DOHH2 (cell line): ENCODE measurements around the gene ERH.

ENCODE experiments used
- H3F3A ChIP-seq: fragments of 200-600 bp; sonication (generic), shearing (Covaris generic); 2 replicates; pipeline ENCODE4 v1.6.0; 2016; ENCODE audit warnings: antibody characterized with exemption, mild to moderate bottlenecking; ENCODE audit not compliant: control insufficient read depth, insufficient read depth
- H3K27ac ChIP-seq: fragments of 200-600 bp; sonication (generic); 2 replicates; pipeline ENCODE4 v1.5.1; 2014; ENCODE audit warnings: low read depth, mild to moderate bottlenecking, low read length, moderate library complexity
- H3K27me3 ChIP-seq: fragments of 200-600 bp; sonication (generic); 2 replicates; pipeline ENCODE4 v1.6.1; 2014; ENCODE audit warnings: mild to moderate bottlenecking, low read length, mixed read lengths; ENCODE audit not compliant: control insufficient read depth
- H3K36me3 ChIP-seq: fragments of 200-600 bp; sonication (generic); 2 replicates; pipeline ENCODE4 v1.6.1; 2014; ENCODE audit warnings: mild to moderate bottlenecking, low read length, moderate library complexity, mixed read lengths; ENCODE audit not compliant: control insufficient read depth
- H3K4me1 ChIP-seq: fragments of 200-600 bp; sonication (generic); 2 replicates; pipeline ENCODE4 v1.6.1; 2014; ENCODE audit warnings: mild to moderate bottlenecking, low read length, mixed read lengths; ENCODE audit not compliant: control insufficient read depth
- H3K4me2 ChIP-seq: fragments of 200-600 bp; sonication (generic); 2 replicates; pipeline ENCODE4 v1.6.0; 2014; ENCODE audit warnings: mild to moderate bottlenecking, low read length, moderate library complexity
- H3K4me3 ChIP-seq: fragments of 200-600 bp; sonication (generic); 2 replicates; pipeline ENCODE4 v1.5.1; 2014; ENCODE audit warnings: mild to moderate bottlenecking, low read length, mixed read lengths
- H3K79me2 ChIP-seq: fragments of 200-600 bp; sonication (generic); 2 replicates; pipeline ENCODE4 v1.6.1; 2014; ENCODE audit warnings: mild to moderate bottlenecking, low read length, mixed read lengths; ENCODE audit not compliant: control insufficient read depth
- H3K9me2 ChIP-seq: fragments of 200-600 bp; sonication (generic); replicated peaks from 2 replicates; pipeline ENCODE4 v1.6.1; 2014; ENCODE audit warnings: mild to moderate bottlenecking, low read length, mixed read lengths; ENCODE audit not compliant: control insufficient read depth
- H3K9me3 ChIP-seq: fragments of 200-600 bp; sonication (generic); 2 replicates; pipeline ENCODE4 v1.6.1; 2014; ENCODE audit warnings: antibody characterized with exemption, low read length, mixed read lengths; ENCODE audit not compliant: control insufficient read depth, insufficient read depth
- H4K20me1 ChIP-seq: fragments of 200-600 bp; sonication (generic); 2 replicates; pipeline ENCODE4 v1.6.0; 2014; ENCODE audit warnings: low read depth, mild to moderate bottlenecking, antibody characterized with exemption, low read length, moderate library complexity; ENCODE audit not compliant: control insufficient read depth, insufficient read depth
- EZH2phosphoT487 ChIP-seq: fragments of 200-600 bp; sonication (generic); IDR thresholded peaks from 2 replicates; pipeline ENCODE4 v1.6.1; 2017; ENCODE audit warnings: borderline replicate concordance, mild to moderate bottlenecking, antibody characterized with exemption, low read length, moderate library complexity, mixed read lengths
- TF ChIP-seq, protein P1 (sequence below): fragments of 200-600 bp; sonication (generic); IDR thresholded peaks from one replicate; pipeline ENCODE4 v1.5.1; 2014; ENCODE audit warnings: antibody characterized with exemption, mild to moderate bottlenecking, low read depth, low read length; ENCODE audit not compliant: poor library complexity, severe bottlenecking

Gene ERH

GRCh38 chr14:69370061-69370460, 28.0 kb downstream of the ERH start:
- no peak overlapping the region for H3K27ac ChIP-seq
- no peaks in the 10 kb centered on the region for H3K9me2 ChIP-seq
- no peak overlapping the region for H3K4me3 ChIP-seq
- no peaks in the 10 kb centered on the region for H3K4me1 ChIP-seq
- no peak overlapping the region for H3K4me2 ChIP-seq
- no peak for TF ChIP-seq EZH2phosphoT487
- TF ChIP-seq, protein P1, sequence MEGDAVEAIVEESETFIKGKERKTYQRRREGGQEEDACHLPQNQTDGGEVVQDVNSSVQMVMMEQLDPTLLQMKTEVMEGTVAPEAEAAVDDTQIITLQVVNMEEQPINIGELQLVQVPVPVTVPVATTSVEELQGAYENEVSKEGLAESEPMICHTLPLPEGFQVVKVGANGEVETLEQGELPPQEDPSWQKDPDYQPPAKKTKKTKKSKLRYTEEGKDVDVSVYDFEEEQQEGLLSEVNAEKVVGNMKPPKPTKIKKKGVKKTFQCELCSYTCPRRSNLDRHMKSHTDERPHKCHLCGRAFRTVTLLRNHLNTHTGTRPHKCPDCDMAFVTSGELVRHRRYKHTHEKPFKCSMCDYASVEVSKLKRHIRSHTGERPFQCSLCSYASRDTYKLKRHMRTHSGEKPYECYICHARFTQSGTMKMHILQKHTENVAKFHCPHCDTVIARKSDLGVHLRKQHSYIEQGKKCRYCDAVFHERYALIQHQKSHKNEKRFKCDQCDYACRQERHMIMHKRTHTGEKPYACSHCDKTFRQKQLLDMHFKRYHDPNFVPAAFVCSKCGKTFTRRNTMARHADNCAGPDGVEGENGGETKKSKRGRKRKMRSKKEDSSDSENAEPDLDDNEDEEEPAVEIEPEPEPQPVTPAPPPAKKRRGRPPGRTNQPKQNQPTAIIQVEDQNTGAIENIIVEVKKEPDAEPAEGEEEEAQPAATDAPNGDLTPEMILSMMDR, result no peak
- no peaks in the 10 kb centered on the region for H3K27me3 ChIP-seq
- H3K9me3 ChIP-seq, result no peaks in the 10 kb centered on the region
- H3K79me2 ChIP-seq, result no peaks in the 10 kb centered on the region
- H3F3A ChIP-seq, result peaks cover 3% of the 10 kb centered on the region; the same call in 1 of the 2 replicates
- H3K36me3 ChIP-seq, result peaks cover 3% of the 10 kb centered on the region
- no peaks in the 10 kb centered on the region for H4K20me1 ChIP-seq

GRCh38 chr14:69368381-69368780, 29.7 kb downstream of the ERH start:
- no peak for TF ChIP-seq EZH2phosphoT487
- TF ChIP-seq, protein P1, result no peak
- no peak overlapping the region for H3K27ac ChIP-seq
- H3K36me3 ChIP-seq, result no peaks in the 10 kb centered on the region
- no peaks in the 10 kb centered on the region for H4K20me1 ChIP-seq
- H3K79me2 ChIP-seq, result no peaks in the 10 kb centered on the region
- H3K9me3 ChIP-seq, result no peaks in the 10 kb centered on the region
- H3K4me3 ChIP-seq, result no peak overlapping the region
- H3K27me3 ChIP-seq, result peaks cover 11% of the 10 kb centered on the region
- peaks cover under 1% of the 10 kb centered on the region; the same call in 1 of the 2 replicates for H3F3A ChIP-seq
- no peaks in the 10 kb centered on the region for H3K9me2 ChIP-seq
- H3K4me2 ChIP-seq, result no peak overlapping the region
- H3K4me1 ChIP-seq, result no peaks in the 10 kb centered on the region

DNA sequence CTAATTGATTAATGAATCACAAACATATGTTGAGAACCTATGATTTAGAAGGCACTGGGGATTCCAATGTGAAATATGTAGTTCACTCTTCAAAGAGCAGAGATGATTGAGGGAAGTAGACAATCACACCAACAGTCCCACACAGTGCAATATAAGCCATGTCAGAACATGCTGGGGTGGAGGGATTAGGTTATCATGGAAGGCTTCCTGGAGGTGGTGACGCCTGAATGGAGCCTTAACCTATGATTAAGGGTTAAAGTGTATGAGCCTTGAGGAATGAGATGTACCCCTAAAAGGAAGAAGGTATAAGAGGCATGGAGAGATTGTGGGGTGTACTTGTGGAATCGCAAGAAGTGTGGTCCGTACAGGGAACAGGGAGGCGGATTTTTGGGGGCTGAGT, 31.3 kb downstream of the ERH start:
- no peak overlapping the region for H3K27ac ChIP-seq
- H3K36me3 ChIP-seq, result no peaks in the 10 kb centered on the region
- no peaks in the 10 kb centered on the region for H3K79me2 ChIP-seq
- no peaks in the 10 kb centered on the region for H4K20me1 ChIP-seq
- no peaks in the 10 kb centered on the region for H3F3A ChIP-seq
- no peaks in the 10 kb centered on the region for H3K9me2 ChIP-seq
- H3K4me1 ChIP-seq, result no peaks in the 10 kb centered on the region
- TF ChIP-seq EZH2phosphoT487, result no peak
- TF ChIP-seq, protein P1, result no peak
- peaks cover 12% of the 10 kb centered on the region for H3K27me3 ChIP-seq
- H3K4me2 ChIP-seq, result no peak overlapping the region
- no peaks in the 10 kb centered on the region for H3K9me3 ChIP-seq
- H3K4me3 ChIP-seq, result no peak overlapping the region

- Histone ChIP-seq H3K4me3 (no peak overlapping the region), H3K9me3 (no peaks in the 10 kb centered on the region), H3K9me2 (no peaks in the 10 kb centered on the region), H3K27ac (no peak overlapping the region), H3K4me2 (no peak overlapping the region), H3K4me1 (no peaks in the 10 kb centered on the region; the same call in 1 of the 2 replicates), H4K20me1 (no peaks in the 10 kb centered on the region), H3K36me3 (no peaks in the 10 kb centered on the region), H3F3A (no peaks in the 10 kb centered on the region), H3K79me2 (no peaks in the 10 kb centered on the region), H3K27me3 (peaks cover 12% of the 10 kb centered on the region)
- TF ChIP-seq, protein P1, result no peak
- no peak for TF ChIP-seq EZH2phosphoT487
These were observed 32.0 kb downstream of the ERH start for GRCh38 chr14:69366069-69366468.
